GM12872 (cell line): ENCODE measurements around the gene TMEM109.
A peak's percentile ranks its signal among the peaks of the same experiment; 100 is the strongest.

Source experiments
- CTCF ChIP-seq: IDR thresholded peaks from 3 replicates; pipeline ENCODE4 v1.5.1; 2011; ENCODE audit warnings: low read depth, mild to moderate bottlenecking, low read length, moderate library complexity; ENCODE audit not compliant: insufficient read depth

The TMEM109 gene

GRCh38 chr11:60908803-60909202 lies 5.2 kb upstream of the TMEM109 start:
- TF ChIP-seq CTCF = no peak

- TF ChIP-seq CTCF = no peak
Observed at GRCh38 chr11:60910281-60910687, 3.7 kb upstream of the TMEM109 start.

- TF ChIP-seq CTCF = peak; percentile 43; the same call in 2 of the 3 replicates
Observed at GRCh38 chr11:60910711-60911380, 3.1 kb upstream of the TMEM109 start.

- no peak for TF ChIP-seq CTCF
Observed at GRCh38 chr11:60912223-60912850, 1.6 kb upstream of the TMEM109 start.

GRCh38 chr11:60912851-60913528 lies 968 bp upstream of the TMEM109 start:
- no peak for TF ChIP-seq CTCF

GRCh38 chr11:60914633-60915247 lies 782 bp downstream of the TMEM109 start:
- no peak for TF ChIP-seq CTCF

GRCh38 chr11:60915248-60915914 lies 1.4 kb downstream of the TMEM109 start:
- TF ChIP-seq CTCF = peak; percentile 51
